K562 (cell line): ENCODE data around the gene ZFYVE1. TPM values are rescaled to one million over a fixed set of nuclear protein-coding genes. Genes with fewer than 3 reads are reported as not detected.

Experiments
- ATAC-seq: fragments of 200-7000 bp; cut with Tn5 transposase; 3 replicates; pipeline ENCODE4 v1.9.1; 2020; ENCODE audit warnings: moderate library complexity
- BruUV-seq: library from RNA; stranded (reverse); fragments of 400-500 nt; replicated peaks from 2 replicates; lab custom pipeline; 2021; lab: Mats Ljungman, UMichigan
- CTCF ChIA-PET: fragments of 300-600 bp; formaldehyde crosslinking; extraction: SDS; loops from one replicate; lab custom pipeline; 2021; ENCODE audit warnings: low intra/inter-chr PET ratio; lab: Yijun Ruan, JAX
- POLR2A ChIA-PET: fragments of 300-600, 350-650 bp; sonication (Branson Sonifier 250); formaldehyde crosslinking; extraction: SDS; loops from one replicate; lab custom pipeline; 2021; ENCODE audit warnings: antibody characterized with exemption, inconsistent platforms; lab: Yijun Ruan, JAX
- DNase-seq, 4 experiments: peaks; one replicate each; pipeline versions ENCODE4 v3.0.0 to v3.0.0-alpha.2; 2011 to 2018; ENCODE audit warnings: low spot score in 3 of 4, mixed read lengths in 3 of 4; ENCODE audit errors: extremely low read depth in 1 of 4
- FAIRE-seq: peaks from 2 replicates; lab custom pipeline; 2011; peaks lifted over from hg19 to GRCh38; lab: Jason Lieb, UNC
- H2AFZ ChIP-seq: 2 replicates; pipeline ENCODE4 v1.6.0; 2011; ENCODE audit warnings: low read depth, low read length, control low read depth, inconsistent platforms
- H3K27ac ChIP-seq: fragments of 200-600 bp; 3 replicates; pipeline ENCODE4 v1.8.0; 2011; ENCODE audit warnings: low read depth, mild to moderate bottlenecking, control low read depth, inconsistent platforms, low read length, moderate library complexity, mixed read lengths; ENCODE audit errors: extremely low read depth
- H3K27me3 ChIP-seq, 2 experiments: fragments of 300-600 bp in 1 of 2; 2 replicates in 1 of 2; 3 replicates in 1 of 2; pipeline versions ENCODE4 v1.6.0 to v1.8.0; 2011; ENCODE audit warnings: inconsistent platforms in 2 of 2, low read length in 2 of 2, mild to moderate bottlenecking in 1 of 2, mixed read lengths in 1 of 2, moderate library complexity in 1 of 2; ENCODE audit not compliant: control insufficient read depth in 2 of 2, insufficient read depth in 2 of 2
- H3K36me3 ChIP-seq: fragments of 300-600 bp; 3 replicates; pipeline ENCODE4 v1.8.0; 2011; ENCODE audit warnings: mild to moderate bottlenecking, low read length, inconsistent platforms; ENCODE audit not compliant: control insufficient read depth, insufficient read depth
- H3K4me1 ChIP-seq, 2 experiments: fragments of 200-600 bp in 1 of 2; replicated peaks in 1 of 2; 2 replicates in 1 of 2; 3 replicates in 1 of 2; pipeline versions ENCODE4 v1.5.1 to v1.8.0; 2011; ENCODE audit warnings: inconsistent platforms in 2 of 2, low read length in 2 of 2, mild to moderate bottlenecking in 1 of 2, mixed read lengths in 1 of 2, moderate library complexity in 1 of 2; ENCODE audit not compliant: control insufficient read depth in 2 of 2, insufficient read depth in 2 of 2
- H3K4me2 ChIP-seq: 2 replicates; pipeline ENCODE4 v1.6.1; 2011; ENCODE audit warnings: low read length, control low read depth, inconsistent platforms, mixed read lengths; ENCODE audit not compliant: insufficient read depth
- H3K4me3 ChIP-seq: fragments of 200-600 bp; sonication (generic), shearing (Covaris generic); 2 replicates; pipeline ENCODE4 v1.5.1; 2016; ENCODE audit warnings: control low read depth, inconsistent platforms
- H3K79me2 ChIP-seq: fragments of 200-600 bp; 3 replicates; pipeline ENCODE4 v1.8.0; 2011; ENCODE audit warnings: low read length, inconsistent platforms; ENCODE audit not compliant: control insufficient read depth, insufficient read depth
- H3K9ac ChIP-seq, 2 experiments: 2 replicates each; pipeline versions ENCODE4 v1.6.0 to v1.6.1; 2011; ENCODE audit warnings: low read depth in 2 of 2, low read length in 2 of 2, control low read depth in 1 of 2, inconsistent platforms in 1 of 2, mild to moderate bottlenecking in 1 of 2, mixed read lengths in 1 of 2; ENCODE audit not compliant: insufficient read depth in 1 of 2
- H3K9me1 ChIP-seq: one replicate; pipeline ENCODE4 v1.6.0; 2011; ENCODE audit warnings: inconsistent platforms, mild to moderate bottlenecking, low read length, moderate library complexity; ENCODE audit not compliant: control insufficient read depth, insufficient read depth
- H3K9me3 ChIP-seq: replicated peaks from 2 replicates; pipeline ENCODE4 v1.5.1; 2011; ENCODE audit warnings: low read depth, low read length, inconsistent platforms; ENCODE audit not compliant: control insufficient read depth, insufficient read depth
- H4K20me1 ChIP-seq: replicated peaks from 2 replicates; pipeline ENCODE4 v1.6.1; 2011; ENCODE audit warnings: low read length, inconsistent platforms, mixed read lengths; ENCODE audit not compliant: control insufficient read depth, insufficient read depth
- ARID4B ChIP-seq: sonication (generic); formaldehyde crosslinking; IDR thresholded peaks from 2 replicates; pipeline ENCODE4 v1.8.0; 2022; ENCODE audit warnings: mild to moderate bottlenecking, missing genetic modification reagents
- ATF4 ChIP-seq: fragments of 450-650 bp; formaldehyde crosslinking; IDR thresholded peaks from 2 replicates; pipeline ENCODE4 v1.4.0; 2022; ENCODE audit warnings: mild to moderate bottlenecking, moderate library complexity
- C11orf30 ChIP-seq: fragments of 450-650 bp; IDR thresholded peaks from 2 replicates; pipeline ENCODE4 v1.6.1; 2016; ENCODE audit warnings: low read depth, mild to moderate bottlenecking
- HBP1 ChIP-seq: fragments of 450-650 bp; formaldehyde crosslinking; IDR thresholded peaks from 2 replicates; pipeline ENCODE4 v1.4.0; 2022; ENCODE audit warnings: missing genetic modification characterization
- ILF3 ChIP-seq: fragments of 450-650 bp; IDR thresholded peaks from 2 replicates; pipeline ENCODE4 v1.6.1; 2018; ENCODE audit warnings: antibody characterized with exemption, mild to moderate bottlenecking, moderate library complexity, borderline replicate concordance
- LARP7 ChIP-seq: fragments of 450-650 bp; IDR thresholded peaks from 2 replicates; pipeline ENCODE4 v1.6.1; 2016
- THAP12 ChIP-seq: fragments of 250-450 bp; sonication (Bioruptor Pico); IDR thresholded peaks from 2 replicates; pipeline ENCODE4 v1.9.0; 2021; ENCODE audit warnings: mild to moderate bottlenecking, inconsistent platforms
- U2AF1 ChIP-seq: fragments of 200-400 bp; formaldehyde crosslinking; optimal IDR thresholded peaks from 2 replicates; pipeline ENCODE3; 2017; ENCODE audit warnings: mild to moderate bottlenecking, low read depth, low read length, moderate library complexity
- ZNF561 ChIP-seq: fragments of 450-650 bp; formaldehyde crosslinking; conservative IDR thresholded peaks from 2 replicates; pipeline ENCODE4 v1.4.0; 2020; ENCODE audit warnings: mild to moderate bottlenecking, moderate library complexity
- WGBS: fragments of 100-300 bp; shearing (Covaris generic); methylation state at CpG from one replicate; pipeline ENCODE4 v1.1.6; 2016; ENCODE audit warnings: low coverage, mixed read lengths; ENCODE audit not compliant: insufficient coverage; ENCODE audit errors: missing lambda C conversion rate; 5-methylcytosine and 5-hydroxymethylcytosine counted together
- in situ Hi-C: fragments of 300-500 bp; cut with MboI; formaldehyde crosslinking; loops from 4 replicates; pipeline ENCODE4 v1.15.0; 2018; ENCODE audit warnings: inconsistent platforms, mixed read lengths
- intact Hi-C: fragments of 100-400 bp; cut with micrococcal nuclease; formaldehyde crosslinking; loops from 2 replicates; pipeline ENCODE4 v1.14.2; 2022
- polyA plus RNA-seq, 8 experiments: library from polyadenylated mRNA; depleted of rRNA in 4 of 8; stranded (reverse) in 5 of 8; unstranded in 3 of 8; fragments of >200 nt; fragmentation: Nextera tagmentation in 2 of 8; fragmentation: Illumina TruSeq in 1 of 8; extraction: Ambion mirVana in 2 of 8; extraction: Trizol in 1 of 8; gene quantifications; 2 replicates each; pipeline versions ENCODE4 v1.2.1 to v1.2.3, GENCODE V29; 2011 to 2014; ENCODE audit warnings: inconsistent platforms in 1 of 8, missing spikeins in 1 of 8
- total RNA-seq, 7 experiments: library from RNA; depleted of rRNA in 6 of 7; stranded (reverse); fragments of >200 nt in 6 of 7; fragmentation: Illumina TruSeq in 2 of 7; extraction: Trizol in 2 of 7; gene quantifications; 2 replicates each; pipeline versions ENCODE4 v1.2.1 to v1.2.3, GENCODE V29; 2011 to 2021; ENCODE audit warnings: low replicate concordance in 1 of 7

The ZFYVE1 gene
- total and polyA plus RNA-seq, 9 of the 15 experiments (the other 6 are each of a cell fraction or from before 2014, with no cell fraction given): 0.62 to 5.5 (median 3.4) TPM

GRCh38 chr14:72932893-72933292 is 94.0 kb downstream of the ZFYVE1 start:
- peaks cover 12% of the 10 kb centered on the region; the same call in 1 of the 3 replicates for H3K36me3 ChIP-seq
- DNase-seq (no peak), ATAC-seq (no peak), FAIRE-seq (no peak)
- peaks cover 81% of the 10 kb centered on the region for H3K79me2 ChIP-seq
- POLR2A ChIA-PET: no interaction called here
- CTCF ChIA-PET: no interaction called here
- intact Hi-C loops (no loop called here), in situ Hi-C loops (no loop called here)
- H3K4me2 ChIP-seq: no peak overlapping the region
- H4K20me1 ChIP-seq: no peaks in the 10 kb centered on the region
- peaks cover 0 to 22% of the 10 kb centered on the region in 2 experiments; a peak in 2 of 5 replicates for H3K4me1 ChIP-seq
- no peaks in the 10 kb centered on the region for H3K9me3 ChIP-seq
- no TSS peak for BruUV-seq
- no peak overlapping the region for H3K9ac ChIP-seq
- no peak overlapping the region for H3K4me3 ChIP-seq
- WGBS: 89% methylated on average over 5 of the region's 7 CpGs
- no peaks in the 10 kb centered on the region for H3K9me1 ChIP-seq
- H3K27me3 ChIP-seq: no peaks in the 10 kb centered on the region
- no peak overlapping the region for H3K27ac ChIP-seq
- TF ChIP-seq ZNF561 (CRISPR knock-in tag) (no peak), HBP1 (CRISPR knock-in tag) (no peak), U2AF1 (no peak), ATF4 (CRISPR knock-in tag) (no peak), ILF3 (no peak), LARP7 (no peak), ARID4B (CRISPR knock-in tag) (no peak), THAP12 (CRISPR knock-in tag) (no peak), C11orf30 (no peak)
- no peak overlapping the region for H2AFZ ChIP-seq
